ENCODE results near the gene BRF1.

GRCh38 chr14:105329411-105330150 is 28.8 kb upstream of the BRF1 start:
- TF ChIP-seq, protein P1, sequence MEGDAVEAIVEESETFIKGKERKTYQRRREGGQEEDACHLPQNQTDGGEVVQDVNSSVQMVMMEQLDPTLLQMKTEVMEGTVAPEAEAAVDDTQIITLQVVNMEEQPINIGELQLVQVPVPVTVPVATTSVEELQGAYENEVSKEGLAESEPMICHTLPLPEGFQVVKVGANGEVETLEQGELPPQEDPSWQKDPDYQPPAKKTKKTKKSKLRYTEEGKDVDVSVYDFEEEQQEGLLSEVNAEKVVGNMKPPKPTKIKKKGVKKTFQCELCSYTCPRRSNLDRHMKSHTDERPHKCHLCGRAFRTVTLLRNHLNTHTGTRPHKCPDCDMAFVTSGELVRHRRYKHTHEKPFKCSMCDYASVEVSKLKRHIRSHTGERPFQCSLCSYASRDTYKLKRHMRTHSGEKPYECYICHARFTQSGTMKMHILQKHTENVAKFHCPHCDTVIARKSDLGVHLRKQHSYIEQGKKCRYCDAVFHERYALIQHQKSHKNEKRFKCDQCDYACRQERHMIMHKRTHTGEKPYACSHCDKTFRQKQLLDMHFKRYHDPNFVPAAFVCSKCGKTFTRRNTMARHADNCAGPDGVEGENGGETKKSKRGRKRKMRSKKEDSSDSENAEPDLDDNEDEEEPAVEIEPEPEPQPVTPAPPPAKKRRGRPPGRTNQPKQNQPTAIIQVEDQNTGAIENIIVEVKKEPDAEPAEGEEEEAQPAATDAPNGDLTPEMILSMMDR (IDR thresholded peaks at IDR 0.05): no peak
- TF ChIP-seq POLR2A (IDR thresholded peaks at IDR 0.05): no peak

Data from right lobe of liver (tissue), 4 donors.